Endothelial cell of umbilical vein (primary cell): ENCODE measurements around the gene OCIAD2. TPM values are rescaled to one million over a fixed set of nuclear protein-coding genes. Genes with fewer than 3 reads are reported as not detected.

Experiments used
- BruUV-seq: library from RNA; stranded (reverse); fragments of 400-500 nt; replicated peaks from 2 replicates; lab custom pipeline; 2021; lab: Mats Ljungman, UMichigan
- CTCF ChIA-PET: fragments of 300-600, 350-600 bp; sonication (Branson Sonifier 250); formaldehyde crosslinking; loops from one replicate; lab custom pipeline; 2021; ENCODE audit warnings: antibody characterized with exemption, inconsistent platforms; lab: Charles Lee
- POLR2A ChIA-PET: fragments of 300-600, 350-600 bp; sonication (Branson Sonifier 250); formaldehyde crosslinking; loops from one replicate; lab custom pipeline; 2021; ENCODE audit warnings: antibody characterized with exemption, inconsistent platforms; lab: Charles Lee
- DNase-seq: peaks from one replicate; pipeline ENCODE4 v3.0.0-alpha.2; 2011; ENCODE audit warnings: low read depth, low spot score
- FAIRE-seq: peaks from 2 replicates; lab custom pipeline; 2011; peaks lifted over from hg19 to GRCh38; lab: Jason Lieb, UNC
- H2AFZ ChIP-seq: 2 replicates; pipeline ENCODE4 v1.6.0; 2012; ENCODE audit warnings: low read depth, low read length, control low read depth, inconsistent platforms
- H3K27ac ChIP-seq: 2 replicates; pipeline ENCODE4 v1.5.1; 2011; ENCODE audit warnings: low read depth, mild to moderate bottlenecking, control low read depth, low read length, moderate library complexity; ENCODE audit not compliant: insufficient read depth
- H3K27me3 ChIP-seq, 2 experiments: 2 replicates each; pipeline versions ENCODE4 v1.6.0 to v1.6.1; 2011; ENCODE audit warnings: low read length in 2 of 2, mixed read lengths in 1 of 2; ENCODE audit not compliant: control insufficient read depth in 2 of 2, insufficient read depth in 2 of 2
- H3K36me3 ChIP-seq, 2 experiments: 2 replicates in 1 of 2; 3 replicates in 1 of 2; pipeline ENCODE4 v1.5.1; 2011; ENCODE audit warnings: low read length in 2 of 2, mild to moderate bottlenecking in 1 of 2, moderate library complexity in 1 of 2; ENCODE audit not compliant: control insufficient read depth in 2 of 2, insufficient read depth in 2 of 2; ENCODE audit errors: extremely low read depth in 1 of 2
- H3K4me1 ChIP-seq: 3 replicates; pipeline ENCODE4 v1.5.1; 2011; ENCODE audit warnings: mild to moderate bottlenecking, low read length; ENCODE audit not compliant: control insufficient read depth, insufficient read depth; ENCODE audit errors: extremely low read depth
- H3K4me2 ChIP-seq: 2 replicates; pipeline ENCODE4 v1.6.1; 2011; ENCODE audit warnings: low read length, control low read depth, mixed read lengths; ENCODE audit not compliant: insufficient read depth
- H3K4me3 ChIP-seq, 3 experiments: fragments of 200-600 bp in 1 of 3; sonication (generic), shearing (Covaris generic) in 1 of 3; replicated peaks in 1 of 3; 2 replicates each; pipeline ENCODE4 v1.5.1; 2011 to 2016; ENCODE audit warnings: control low read depth in 3 of 3, low read length in 3 of 3, mild to moderate bottlenecking in 2 of 3, inconsistent platforms in 1 of 3, low read depth in 1 of 3, moderate library complexity in 1 of 3; ENCODE audit not compliant: insufficient read depth in 1 of 3
- H3K79me2 ChIP-seq: 2 replicates; pipeline ENCODE4 v1.6.0; 2012; ENCODE audit warnings: low read length, inconsistent platforms; ENCODE audit not compliant: control insufficient read depth, insufficient read depth
- H3K9ac ChIP-seq: replicated peaks from 2 replicates; pipeline ENCODE3; 2011; ENCODE audit warnings: low read length, control low read depth; ENCODE audit not compliant: insufficient read depth; ENCODE audit errors: extremely low read depth
- H3K9me1 ChIP-seq: replicated peaks from 3 replicates; pipeline ENCODE4 v1.6.0; 2011; ENCODE audit warnings: mild to moderate bottlenecking, low read length; ENCODE audit not compliant: control insufficient read depth, insufficient read depth; ENCODE audit errors: extremely low read depth
- H3K9me3 ChIP-seq: replicated peaks from 2 replicates; pipeline ENCODE4 v1.5.1; 2012; ENCODE audit warnings: low read length, inconsistent platforms; ENCODE audit not compliant: control insufficient read depth, insufficient read depth
- H4K20me1 ChIP-seq: replicated peaks from 2 replicates; pipeline ENCODE3; 2011; ENCODE audit warnings: mild to moderate bottlenecking, low read length; ENCODE audit not compliant: control insufficient read depth, insufficient read depth; ENCODE audit errors: extremely low read depth
- CTCF ChIP-seq, 2 donors: IDR thresholded peaks; 1 replicate in 1 of 2; 2 replicates in 1 of 2; pipeline ENCODE4 v1.5.1; 2011; ENCODE audit warnings: low read length in 2 of 2, mild to moderate bottlenecking in 2 of 2, moderate library complexity in 2 of 2, control low read depth in 1 of 2, inconsistent platforms in 1 of 2, low read depth in 1 of 2; ENCODE audit not compliant: insufficient read depth in 1 of 2; ENCODE audit errors: extremely low read depth in 1 of 2
- EZH2 ChIP-seq: IDR thresholded peaks from 2 replicates; pipeline ENCODE4 v1.6.1; 2012; ENCODE audit warnings: borderline replicate concordance, low read depth, mild to moderate bottlenecking, moderate library complexity, low read length, inconsistent platforms; ENCODE audit not compliant: severe bottlenecking
- FOS ChIP-seq: IDR thresholded peaks from 2 replicates; pipeline ENCODE4 v1.6.1; 2011; ENCODE audit warnings: mild to moderate bottlenecking, low read length, moderate library complexity, borderline replicate concordance; ENCODE audit not compliant: insufficient read depth
- GATA2 ChIP-seq: IDR thresholded peaks from 2 replicates; pipeline ENCODE4 v1.7.0; 2011; ENCODE audit warnings: low read depth, mild to moderate bottlenecking, moderate library complexity, mixed read lengths, low read length; ENCODE audit not compliant: insufficient read length, insufficient read depth
- JUN ChIP-seq: IDR thresholded peaks from 2 replicates; pipeline ENCODE4 v1.6.1; 2011; ENCODE audit warnings: borderline replicate concordance, low read depth; ENCODE audit not compliant: insufficient read length, insufficient read depth
- MAX ChIP-seq: IDR thresholded peaks from 2 replicates; pipeline ENCODE4 v1.6.1; 2011; ENCODE audit not compliant: insufficient read depth, insufficient read length
- MYC ChIP-seq: IDR thresholded peaks from one replicate; pipeline ENCODE4 v1.6.1; 2011; ENCODE audit warnings: mild to moderate bottlenecking, low read depth, low read length
- POLR2A ChIP-seq: IDR thresholded peaks from 2 replicates; pipeline ENCODE4 v1.6.1; 2012; ENCODE audit warnings: low read depth, mild to moderate bottlenecking, control low read depth, low read length
- POLR2AphosphoS5 ChIP-seq: IDR thresholded peaks from 2 replicates; pipeline ENCODE4 v1.6.1; 2012; ENCODE audit warnings: low read depth, mild to moderate bottlenecking, control low read depth, low read length, moderate library complexity; ENCODE audit not compliant: insufficient read depth
- dilution Hi-C: fragments of 300-500 bp; cut with MboI; formaldehyde crosslinking; loops from one replicate; pipeline ENCODE4 v1.15.0; 2019; ENCODE audit warnings: low sequenced_read_pairs; ENCODE audit not compliant: extremely low pct_ligation_motif_present
- intact Hi-C: fragments of 100-400 bp; cut with micrococcal nuclease; formaldehyde crosslinking; loops from one replicate; pipeline ENCODE4 v1.10.0; 2022
- polyA plus RNA-seq, 4 experiments: library from polyadenylated mRNA; depleted of rRNA in 3 of 4; stranded (reverse) in 3 of 4; unstranded in 1 of 4; fragments of >200 nt; gene quantifications; 2 replicates each; pipeline versions ENCODE4 v1.2.1 to v1.2.3, GENCODE V29; 2011 to 2012; ENCODE audit warnings: missing spikeins in 1 of 4
- total RNA-seq: library from RNA; stranded (reverse); gene quantifications from 2 replicates; pipeline ENCODE4 v1.2.3, GENCODE V29; 2021

OCIAD2 gene
- total and polyA plus RNA-seq, 2 donors (not counting 3 experiments of a cell fraction or from before 2014, with no cell fraction given) = 99.0 to 119 TPM

- Histone ChIP-seq H3K4me3 (no peak overlapping the region), H3K4me2 (no peak overlapping the region), H3K9me3 (no peaks in the 10 kb centered on the region), H3K27ac (no peak overlapping the region), H3K27me3 (peaks cover 0 to 2% of the 10 kb centered on the region in 2 experiments), H2AFZ (no peak overlapping the region), H3K79me2 (no peaks in the 10 kb centered on the region), H3K9ac (no peak overlapping the region), H3K36me3 (no peaks in the 10 kb centered on the region), H3K9me1 (no peaks in the 10 kb centered on the region), H3K4me1 (no peaks in the 10 kb centered on the region), H4K20me1 (no peaks in the 10 kb centered on the region)
- CTCF ChIA-PET = no interaction called here
- BruUV-seq = no TSS peak
- TF ChIP-seq EZH2 (no peak), POLR2AphosphoS5 (no peak), MYC (no peak), GATA2 (no peak), MAX (no peak), JUN (no peak), CTCF (IDR thresholded peaks at IDR 0.05; ENCODE audit: extremely low read depth in 1 of 2, insufficient read depth in 1 of 2, low read depth in 1 of 2, low read length in 2 of 2) (no peak), POLR2A (no peak), FOS (no peak)
- intact Hi-C loops (no loop called here), dilution Hi-C loops (loop anchor here (25.0 kb wide), 1 partner anchor 117 kb away; the partner anchor contains the start of gene OCIAD1)
- DNase-seq = no peak
- POLR2A ChIA-PET = no interaction called here
- no peak for FAIRE-seq
Observed at GRCh38 chr4:48954314-48954713, 47.7 kb upstream of the OCIAD2 start.
